Activated CD8-positive, alpha-beta T cell treated with anti-CD3 and anti-CD28 coated beads for 36 hours (primary cell): ENCODE data around the gene THRB. TPM values are rescaled to one million over a fixed set of nuclear protein-coding genes. Genes with fewer than 3 reads are reported as not detected.
"Not testable (repeated sequence)": the region's sequence is repeated elsewhere in the genome, so short reads cannot be mapped to it uniquely, and the experiment has no call there.

Source experiments
- ATAC-seq: fragments of 200-7000 bp; cut with Tn5 transposase; one replicate; pipeline ENCODE4 v1.10.0; 2021; ENCODE audit warnings: mild to moderate bottlenecking, moderate library complexity
- CTCF ChIA-PET: fragments of 350-600 bp; sonication (Branson Sonifier 250); formaldehyde crosslinking; loops from one replicate; lab custom pipeline; 2021; ENCODE audit warnings: antibody characterized with exemption; lab: Charles Lee
- POLR2A ChIA-PET: fragments of 350-600 bp; sonication (Branson Sonifier 250); formaldehyde crosslinking; loops from one replicate; lab custom pipeline; 2021; ENCODE audit warnings: antibody characterized with exemption; lab: Charles Lee
- DNase-seq: peaks from one replicate; pipeline ENCODE4 v3.0.0-alpha.2; 2020
- H3K27ac Mint-ChIP-seq: one replicate; pipeline ENCODE4 v1.8.0; 2021; ENCODE audit warnings: mild to moderate bottlenecking, mixed read lengths
- H3K27me3 Mint-ChIP-seq: one replicate; pipeline ENCODE4 v1.8.0; 2021; ENCODE audit warnings: mixed read lengths
- H3K36me3 Mint-ChIP-seq: one replicate; pipeline ENCODE4 v1.8.0; 2021; ENCODE audit warnings: low read depth, mixed read lengths
- H3K4me1 Mint-ChIP-seq: one replicate; pipeline ENCODE4 v1.8.0; 2021; ENCODE audit warnings: low read depth, mixed read lengths
- H3K4me3 Mint-ChIP-seq: one replicate; pipeline ENCODE4 v1.8.0; 2021; ENCODE audit warnings: mild to moderate bottlenecking, moderate library complexity, mixed read lengths
- H3K9me3 Mint-ChIP-seq: one replicate; pipeline ENCODE4 v1.8.0; 2021; ENCODE audit warnings: mixed read lengths
- intact Hi-C: fragments of 100-400 bp; cut with micrococcal nuclease; formaldehyde crosslinking; loops from one replicate; pipeline ENCODE4 v1.10.0; 2022
- total RNA-seq, 2 experiments: library from RNA; stranded (reverse); gene quantifications; one replicate each; pipeline ENCODE4 v1.2.3, GENCODE V29; 2021
- TF ChIP-seq, protein P1 (sequence below): fragments of 200-600 bp; IDR thresholded peaks from one replicate; pipeline ENCODE4 v1.8.0; 2022; ENCODE audit warnings: antibody characterized with exemption, mild to moderate bottlenecking

Gene THRB
- total RNA-seq, 2 experiments from 2014 or later, result not detected

- no peak for ATAC-seq
- ChIA-PET POLR2A (no interaction called here), CTCF (no interaction called here)
- Mint-ChIP-seq H3K36me3 (no peaks in the 10 kb centered on the region), H3K4me1 (no peaks in the 10 kb centered on the region), H3K9me3 (no peaks in the 10 kb centered on the region), H3K27ac (no peak overlapping the region), H3K4me3 (no peak overlapping the region), H3K27me3 (no peaks in the 10 kb centered on the region)
- TF ChIP-seq, protein P1, sequence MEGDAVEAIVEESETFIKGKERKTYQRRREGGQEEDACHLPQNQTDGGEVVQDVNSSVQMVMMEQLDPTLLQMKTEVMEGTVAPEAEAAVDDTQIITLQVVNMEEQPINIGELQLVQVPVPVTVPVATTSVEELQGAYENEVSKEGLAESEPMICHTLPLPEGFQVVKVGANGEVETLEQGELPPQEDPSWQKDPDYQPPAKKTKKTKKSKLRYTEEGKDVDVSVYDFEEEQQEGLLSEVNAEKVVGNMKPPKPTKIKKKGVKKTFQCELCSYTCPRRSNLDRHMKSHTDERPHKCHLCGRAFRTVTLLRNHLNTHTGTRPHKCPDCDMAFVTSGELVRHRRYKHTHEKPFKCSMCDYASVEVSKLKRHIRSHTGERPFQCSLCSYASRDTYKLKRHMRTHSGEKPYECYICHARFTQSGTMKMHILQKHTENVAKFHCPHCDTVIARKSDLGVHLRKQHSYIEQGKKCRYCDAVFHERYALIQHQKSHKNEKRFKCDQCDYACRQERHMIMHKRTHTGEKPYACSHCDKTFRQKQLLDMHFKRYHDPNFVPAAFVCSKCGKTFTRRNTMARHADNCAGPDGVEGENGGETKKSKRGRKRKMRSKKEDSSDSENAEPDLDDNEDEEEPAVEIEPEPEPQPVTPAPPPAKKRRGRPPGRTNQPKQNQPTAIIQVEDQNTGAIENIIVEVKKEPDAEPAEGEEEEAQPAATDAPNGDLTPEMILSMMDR, result no peak
- no peak for DNase-seq
- intact Hi-C loops, result no loop called here
These were observed 60.0 kb downstream of the THRB start for GRCh38 chr3:24434651-24435050.

GRCh38 chr3:24433838-24434591 lies 60.6 kb downstream of the THRB start:
- H3K36me3 Mint-ChIP-seq, result no peaks in the 10 kb centered on the region
- no peaks in the 10 kb centered on the region for H3K27me3 Mint-ChIP-seq
- no peak overlapping the region for H3K4me3 Mint-ChIP-seq
- POLR2A ChIA-PET, result no interaction called here
- no peaks in the 10 kb centered on the region for H3K4me1 Mint-ChIP-seq
- intact Hi-C loops, result no loop called here
- TF ChIP-seq, protein P1, result no peak
- H3K9me3 Mint-ChIP-seq, result no peaks in the 10 kb centered on the region
- ATAC-seq (no peak), DNase-seq (no peak)
- CTCF ChIA-PET, result no interaction called here
- no peak overlapping the region for H3K27ac Mint-ChIP-seq

DNA sequence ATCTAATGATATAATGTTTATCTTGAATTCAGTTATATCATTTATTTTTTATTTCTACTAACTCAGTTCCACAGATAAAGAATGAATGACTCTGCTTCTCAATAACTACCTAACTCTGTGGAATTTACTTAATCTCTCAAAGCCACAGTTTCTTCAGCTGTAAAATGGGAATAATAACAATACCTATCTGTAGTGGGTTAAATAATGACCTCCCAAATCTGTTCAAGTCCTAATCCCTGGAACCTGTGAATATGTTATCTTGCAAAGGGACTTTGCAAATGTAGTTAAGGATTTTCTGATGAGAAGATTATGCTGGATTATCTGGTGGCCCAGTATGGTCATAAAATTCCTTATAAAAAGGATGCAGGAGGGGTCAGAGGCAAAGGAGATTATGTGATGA lies 61.7 kb downstream of the THRB start:
- intact Hi-C loops, result no loop called here
- H3K36me3 Mint-ChIP-seq, result no peaks in the 10 kb centered on the region
- H3K4me1 Mint-ChIP-seq, result no peaks in the 10 kb centered on the region
- H3K9me3 Mint-ChIP-seq, result no peaks in the 10 kb centered on the region
- POLR2A ChIA-PET, result no interaction called here
- H3K27me3 Mint-ChIP-seq, result no peaks in the 10 kb centered on the region
- no peak overlapping the region for H3K4me3 Mint-ChIP-seq
- no peak for DNase-seq
- ATAC-seq, result no peak
- CTCF ChIA-PET, result interaction anchor here (1.1 kb wide), 1 partner anchor 10 kb away, joined by 3 read pairs; no protein-coding TSS in a partner anchor
- no peak overlapping the region for H3K27ac Mint-ChIP-seq
- TF ChIP-seq, protein P1, result no peak

DNA sequence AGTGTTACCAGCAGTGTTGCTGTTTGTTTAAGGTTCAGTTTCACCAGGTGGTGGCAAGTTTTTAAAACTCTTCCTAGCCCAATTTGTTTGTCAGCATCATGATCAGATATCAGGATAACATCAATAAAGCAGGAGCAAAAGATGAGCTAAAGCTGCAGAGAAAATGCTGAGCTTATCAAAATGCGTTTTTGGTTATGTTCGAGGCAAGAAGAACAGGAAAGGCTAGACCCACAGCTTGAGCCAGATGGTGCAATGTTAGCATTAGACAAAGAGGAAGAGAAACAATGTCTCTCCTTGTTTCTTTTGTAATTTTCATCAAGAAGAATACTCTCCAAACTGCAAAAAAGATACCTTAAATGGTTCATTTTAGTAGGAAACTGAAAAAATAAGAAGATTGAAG lies 66.2 kb downstream of the THRB start:
- H3K27me3 Mint-ChIP-seq, result no peaks in the 10 kb centered on the region
- no peak for DNase-seq
- TF ChIP-seq, protein P1, result no peak
- intact Hi-C loops, result no loop called here
- no peaks in the 10 kb centered on the region for H3K36me3 Mint-ChIP-seq
- H3K4me3 Mint-ChIP-seq, result no peak overlapping the region
- POLR2A ChIA-PET, result no interaction called here
- no peaks in the 10 kb centered on the region for H3K4me1 Mint-ChIP-seq
- no peak overlapping the region for H3K27ac Mint-ChIP-seq
- ATAC-seq, result no peak
- CTCF ChIA-PET, result interaction anchor here (0.6 to 0.9 kb wide), 2 partner anchors 252 to 1491 kb away, joined by 3 to 4 read pairs; no protein-coding TSS in a partner anchor
- H3K9me3 Mint-ChIP-seq, result no peaks in the 10 kb centered on the region

- DNase-seq, result no peak
- H3K9me3 Mint-ChIP-seq, result no peaks in the 10 kb centered on the region
- H3K4me3 Mint-ChIP-seq, result no peak overlapping the region
- H3K27ac Mint-ChIP-seq, result no peak overlapping the region
- TF ChIP-seq, protein P1, result no peak
- intact Hi-C loops, result no loop called here
- ATAC-seq, result no peak
- POLR2A ChIA-PET, result no interaction called here
- no peaks in the 10 kb centered on the region for H3K27me3 Mint-ChIP-seq
- no peaks in the 10 kb centered on the region for H3K36me3 Mint-ChIP-seq
- CTCF ChIA-PET, result interaction anchor here (2.2 kb wide), 1 partner anchor 12 kb away, joined by 4 read pairs; no protein-coding TSS in a partner anchor
- no peaks in the 10 kb centered on the region for H3K4me1 Mint-ChIP-seq
These were observed 67.8 kb downstream of the THRB start for GRCh38 chr3:24426896-24427295.

DNA sequence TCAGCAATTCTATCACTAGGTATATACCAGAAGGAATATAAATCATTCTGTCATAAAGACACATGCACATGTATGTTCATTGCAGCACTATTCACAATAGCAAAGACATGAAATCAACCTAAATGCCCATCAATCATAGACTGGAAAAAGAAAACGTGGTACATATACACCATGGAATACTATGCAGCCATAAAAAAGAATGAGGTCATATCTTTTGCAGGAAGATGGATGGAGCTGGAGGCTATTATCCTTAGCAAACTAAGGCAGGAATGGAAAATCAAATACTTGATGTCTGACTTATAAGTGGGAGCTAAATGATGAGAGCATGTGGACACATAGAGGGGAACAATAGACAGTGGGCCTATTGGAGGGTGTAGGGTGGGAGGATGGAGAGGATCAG lies 73.8 kb downstream of the THRB start:
- ATAC-seq, POLR2A ChIA-PET, H3K27me3 Mint-ChIP-seq, H3K9me3 Mint-ChIP-seq, H3K27ac Mint-ChIP-seq, CTCF ChIA-PET, H3K4me3 Mint-ChIP-seq, intact Hi-C loops, H3K36me3 Mint-ChIP-seq, H3K4me1 Mint-ChIP-seq, DNase-seq: not testable (repeated sequence)
